Keratinocyte (primary cell): Measurements from ENCODE around the gene GNPTG. TPM values are rescaled to one million over a fixed set of nuclear protein-coding genes. Genes with fewer than 3 reads are reported as not detected.

Experiments used
- DNase-seq: peaks from one replicate; pipeline ENCODE4 v3.0.0-alpha.2; 2011; ENCODE audit warnings: low read depth, missing footprints, low spot score
- FAIRE-seq: peaks from 2 replicates; lab custom pipeline; 2011; peaks lifted over from hg19 to GRCh38; lab: Jason Lieb, UNC
- H2AFZ ChIP-seq: 2 replicates; pipeline ENCODE4 v1.6.0; 2012; ENCODE audit warnings: low read length, control low read depth, inconsistent platforms; ENCODE audit not compliant: control insufficient read depth
- H3K27ac ChIP-seq: 2 replicates; pipeline ENCODE4 v1.5.1; 2011; ENCODE audit warnings: low read length; ENCODE audit not compliant: control insufficient read depth, insufficient read depth
- H3K27me3 ChIP-seq: 3 replicates; pipeline ENCODE4 v1.6.0; 2011; ENCODE audit warnings: low read length; ENCODE audit not compliant: control insufficient read depth, insufficient read depth; ENCODE audit errors: extremely low read depth
- H3K36me3 ChIP-seq, 2 experiments: 2 replicates in 1 of 2; 3 replicates in 1 of 2; pipeline ENCODE4 v1.5.1; 2011; ENCODE audit warnings: low read length in 2 of 2, mild to moderate bottlenecking in 1 of 2; ENCODE audit not compliant: control insufficient read depth in 2 of 2, insufficient read depth in 2 of 2; ENCODE audit errors: extremely low read depth in 1 of 2
- H3K4me1 ChIP-seq: 3 replicates; pipeline ENCODE4 v1.5.1; 2011; ENCODE audit warnings: low read length; ENCODE audit not compliant: control insufficient read depth, insufficient read depth; ENCODE audit errors: extremely low read depth
- H3K4me2 ChIP-seq: 3 replicates; pipeline ENCODE4 v1.6.0; 2011; ENCODE audit warnings: low read depth, low read length; ENCODE audit not compliant: control insufficient read depth, insufficient read depth; ENCODE audit errors: extremely low read depth
- H3K4me3 ChIP-seq, 3 experiments: fragments of 200-600 bp in 1 of 3; sonication (generic) in 1 of 3; 2 replicates in 2 of 3; 3 replicates in 1 of 3; pipeline ENCODE4 v1.5.1; 2011 to 2016; ENCODE audit warnings: low read length in 3 of 3, mild to moderate bottlenecking in 3 of 3, control low read depth in 2 of 3, inconsistent platforms in 1 of 3, low read depth in 1 of 3, mixed read lengths in 1 of 3, mixed run types in 1 of 3, moderate library complexity in 1 of 3; ENCODE audit not compliant: control insufficient read depth in 2 of 3, insufficient read depth in 2 of 3; ENCODE audit errors: extremely low read depth in 1 of 3
- H3K79me2 ChIP-seq: 2 replicates; pipeline ENCODE4 v1.6.0; 2012; ENCODE audit warnings: low read length; ENCODE audit not compliant: control insufficient read depth, insufficient read depth
- H3K9ac ChIP-seq: 3 replicates; pipeline ENCODE4 v1.6.0; 2011; ENCODE audit warnings: low read length; ENCODE audit not compliant: control insufficient read depth, insufficient read depth; ENCODE audit errors: extremely low read depth
- H3K9me1 ChIP-seq: 3 replicates; pipeline ENCODE4 v1.6.0; 2011; ENCODE audit warnings: low read length; ENCODE audit not compliant: control insufficient read depth, insufficient read depth; ENCODE audit errors: extremely low read depth
- H3K9me3 ChIP-seq: 2 replicates; pipeline ENCODE4 v1.5.1; 2012; ENCODE audit warnings: low read depth, low read length; ENCODE audit not compliant: control insufficient read depth
- H4K20me1 ChIP-seq: 3 replicates; pipeline ENCODE4 v1.6.0; 2011; ENCODE audit warnings: low read length; ENCODE audit not compliant: control insufficient read depth, insufficient read depth; ENCODE audit errors: extremely low read depth
- EZH2 ChIP-seq: IDR thresholded peaks from one replicate; pipeline ENCODE4 v1.6.1; 2012; ENCODE audit warnings: inconsistent platforms, mild to moderate bottlenecking, low read length, moderate library complexity
- dilution Hi-C: fragments of 300-500 bp; cut with MboI; formaldehyde crosslinking; loops from one replicate; pipeline ENCODE4 v1.7.0; 2020; ENCODE audit warnings: low sequenced_read_pairs; ENCODE audit not compliant: extremely low pct_ligation_motif_present
- polyA plus RNA-seq, 5 experiments: library from polyadenylated mRNA; depleted of rRNA in 3 of 5; stranded (reverse) in 3 of 5; stranded (forward) in 1 of 5; unstranded in 1 of 5; fragments of >200 nt; gene quantifications; 1 replicate in 1 of 5; 2 replicates in 3 of 5; 3 replicates in 1 of 5; pipeline versions ENCODE4 v1.2.1 to v1.2.3, GENCODE V29; 2011 to 2012; ENCODE audit warnings: missing spikeins in 2 of 5, low read depth in 1 of 5, low replicate concordance in 1 of 5
- TF ChIP-seq, protein P1 (sequence below), 3 experiments: IDR thresholded peaks in 1 of 3; conservative IDR thresholded peaks in 1 of 3; optimal IDR thresholded peaks in 1 of 3; 2 replicates in 2 of 3; 3 replicates in 1 of 3; pipeline versions ENCODE3 to v1.5.1; 2011; ENCODE audit warnings: low read length in 3 of 3, mild to moderate bottlenecking in 3 of 3, moderate library complexity in 2 of 3, control low read depth in 1 of 3, inconsistent platforms in 1 of 3; ENCODE audit not compliant: insufficient read depth in 2 of 3; ENCODE audit errors: extremely low read depth in 1 of 3

GNPTG gene
- polyA plus RNA-seq, 1 donor (not counting 4 experiments of a cell fraction or from before 2014, with no cell fraction given) = 30.9 TPM

DNA sequence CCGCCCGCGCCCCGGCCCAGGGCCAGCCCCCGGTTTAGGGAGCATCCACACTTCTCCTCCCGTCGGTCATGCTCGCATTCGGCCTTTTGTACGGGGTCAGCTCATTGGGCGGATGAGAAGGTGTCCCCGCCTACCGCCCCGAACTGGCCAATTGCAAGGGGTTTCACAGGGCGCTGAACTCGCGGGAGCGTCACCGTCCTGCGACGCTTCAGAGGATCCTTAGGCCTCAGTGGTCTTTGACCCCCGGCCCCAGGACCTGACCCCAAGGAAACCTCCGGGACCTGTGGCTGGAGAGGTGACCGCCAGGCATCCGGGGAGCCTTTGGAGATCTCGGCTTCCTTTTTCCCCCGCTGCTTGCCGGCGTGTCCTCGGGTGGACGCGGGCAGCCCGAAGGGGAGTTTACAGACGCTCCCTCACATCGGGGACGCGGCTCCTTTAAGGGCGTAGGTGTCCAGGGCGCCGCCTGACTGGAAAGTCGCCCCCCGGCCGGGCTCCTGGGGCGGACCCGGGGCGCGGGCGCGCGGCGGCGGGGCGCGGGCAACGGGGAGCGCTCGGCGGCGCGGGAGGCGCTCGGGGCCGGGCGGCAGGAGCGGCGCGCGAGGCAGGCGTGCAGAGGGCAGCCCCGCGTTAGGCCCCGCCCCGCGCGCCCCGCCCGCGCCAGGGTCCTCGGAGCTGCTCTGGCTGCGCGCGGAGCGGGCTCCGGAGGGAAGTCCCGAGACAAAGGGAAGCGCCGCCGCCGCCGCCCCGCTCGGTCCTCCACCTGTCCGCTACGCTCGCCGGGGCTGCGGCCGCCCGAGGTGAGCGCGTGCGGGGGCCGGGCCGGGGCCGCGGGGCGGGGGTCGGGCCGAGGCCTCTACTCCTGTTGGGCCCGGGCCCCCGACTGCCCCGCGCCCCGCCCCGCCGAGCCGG is 42.5 kb upstream of the GNPTG start, which contains the start of gene UBE2I:
Gene UBE2I, plus strand, starts transcription at position 660 of the 909 bp plus-strand sequence. CDS start 4,395 bp downstream, outside the sequence.
- DNase-seq (peak; percentile 84), FAIRE-seq (peak; percentile 58)
- TF ChIP-seq, protein P1, sequence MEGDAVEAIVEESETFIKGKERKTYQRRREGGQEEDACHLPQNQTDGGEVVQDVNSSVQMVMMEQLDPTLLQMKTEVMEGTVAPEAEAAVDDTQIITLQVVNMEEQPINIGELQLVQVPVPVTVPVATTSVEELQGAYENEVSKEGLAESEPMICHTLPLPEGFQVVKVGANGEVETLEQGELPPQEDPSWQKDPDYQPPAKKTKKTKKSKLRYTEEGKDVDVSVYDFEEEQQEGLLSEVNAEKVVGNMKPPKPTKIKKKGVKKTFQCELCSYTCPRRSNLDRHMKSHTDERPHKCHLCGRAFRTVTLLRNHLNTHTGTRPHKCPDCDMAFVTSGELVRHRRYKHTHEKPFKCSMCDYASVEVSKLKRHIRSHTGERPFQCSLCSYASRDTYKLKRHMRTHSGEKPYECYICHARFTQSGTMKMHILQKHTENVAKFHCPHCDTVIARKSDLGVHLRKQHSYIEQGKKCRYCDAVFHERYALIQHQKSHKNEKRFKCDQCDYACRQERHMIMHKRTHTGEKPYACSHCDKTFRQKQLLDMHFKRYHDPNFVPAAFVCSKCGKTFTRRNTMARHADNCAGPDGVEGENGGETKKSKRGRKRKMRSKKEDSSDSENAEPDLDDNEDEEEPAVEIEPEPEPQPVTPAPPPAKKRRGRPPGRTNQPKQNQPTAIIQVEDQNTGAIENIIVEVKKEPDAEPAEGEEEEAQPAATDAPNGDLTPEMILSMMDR (optimal IDR thresholded peaks at IDR 0.05 in 1 of 3, IDR thresholded peaks at IDR 0.05 in 1 of 3, conservative IDR thresholded peaks at IDR 0.05 in 1 of 3; ENCODE audit: extremely low read depth in 1 of 3, insufficient read depth in 2 of 3, low read length in 3 of 3) = no peak
- no peak for TF ChIP-seq EZH2
- Histone ChIP-seq H3K9me1 (no peaks in the 10 kb centered on the region), H3K9ac (peak within 1 kb of the TSS; percentile 100), H4K20me1 (peaks cover 34% of the 10 kb centered on the region), H3K4me1 (peaks cover 16% of the 10 kb centered on the region), H3K27me3 (no peaks in the 10 kb centered on the region), H3K4me3 (peak within 1 kb of the TSS; percentile 79 to 90 (median 89)), H3K9me3 (no peaks in the 10 kb centered on the region), H2AFZ (peak within 1 kb of the TSS; percentile 98), H3K36me3 (peaks cover 4 to 16% of the 10 kb centered on the region in 2 experiments), H3K4me2 (peak within 1 kb of the TSS; percentile 85), H3K79me2 (peaks cover 45% of the 10 kb centered on the region), H3K27ac (peak within 1 kb of the TSS; percentile 99)
- dilution Hi-C loops = no loop called here

DNA sequence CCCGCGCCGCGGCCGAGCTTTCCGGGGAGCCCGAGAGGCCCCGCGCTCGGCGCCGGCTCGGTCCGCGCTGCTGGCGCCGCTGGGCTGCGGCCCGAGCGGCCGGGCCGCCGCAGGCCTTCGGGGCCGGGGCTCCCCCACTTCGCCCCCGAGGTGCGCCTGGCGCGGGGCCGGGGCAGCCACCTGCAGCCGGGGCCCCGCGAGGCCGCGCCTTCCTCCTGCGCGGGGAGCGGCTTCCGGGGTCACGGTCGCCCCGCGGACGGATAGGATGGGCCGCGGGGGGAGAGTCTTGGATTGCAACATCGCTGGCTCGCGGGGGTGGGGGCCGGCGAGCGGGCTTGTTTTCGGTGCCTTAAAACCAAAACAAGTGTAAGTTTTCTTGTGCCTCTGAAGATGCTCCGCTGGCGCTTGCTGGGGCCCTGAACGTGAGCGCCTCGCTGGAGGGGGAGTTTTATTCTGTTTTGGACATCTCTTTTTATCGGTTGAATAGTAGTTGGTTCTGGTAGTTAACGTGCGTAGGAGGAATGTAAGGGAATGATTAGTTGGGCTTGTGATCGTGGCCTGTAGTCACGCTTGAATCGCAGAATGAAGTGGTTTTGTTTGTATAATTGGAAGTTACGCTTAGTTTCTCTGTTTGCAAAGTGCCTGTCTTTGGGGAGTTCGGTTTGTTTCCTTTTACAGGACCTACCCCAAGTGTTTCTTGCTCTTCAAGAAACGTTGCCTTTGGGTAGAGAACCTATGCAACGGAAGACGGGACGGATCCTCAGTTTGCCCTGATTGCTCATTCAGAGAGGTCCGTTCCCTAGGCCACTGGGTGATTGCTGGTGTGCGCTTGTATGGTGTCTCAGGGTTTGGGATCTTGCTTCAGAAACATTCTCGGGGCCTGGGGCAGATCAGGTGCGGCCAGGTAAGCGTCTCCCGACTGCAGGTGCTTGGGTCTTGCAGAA is 41.6 kb upstream of the GNPTG start:
- H3K4me3 ChIP-seq = peak overlapping the region; percentile 79 to 90 (median 89)
- no peak overlapping the region for H2AFZ ChIP-seq
- peak overlapping the region; percentile 72 for H3K27ac ChIP-seq
- dilution Hi-C loops = no loop called here
- no peak for TF ChIP-seq EZH2
- TF ChIP-seq, protein P1 (optimal IDR thresholded peaks at IDR 0.05 in 1 of 3, IDR thresholded peaks at IDR 0.05 in 1 of 3, conservative IDR thresholded peaks at IDR 0.05 in 1 of 3; ENCODE audit: extremely low read depth in 1 of 3, insufficient read depth in 2 of 3, low read length in 3 of 3) = no peak
- H3K36me3 ChIP-seq = peaks cover 12 to 24% of the 10 kb centered on the region in 2 experiments
- peak overlapping the region; percentile 77 for H3K4me2 ChIP-seq
- no peaks in the 10 kb centered on the region for H3K9me1 ChIP-seq
- FAIRE-seq (peak; percentile 44), DNase-seq (no peak)
- H3K27me3 ChIP-seq = no peaks in the 10 kb centered on the region
- peaks cover 16% of the 10 kb centered on the region for H3K4me1 ChIP-seq
- peak overlapping the region; percentile 80 for H3K9ac ChIP-seq
- H3K9me3 ChIP-seq = no peaks in the 10 kb centered on the region
- H4K20me1 ChIP-seq = peaks cover 34% of the 10 kb centered on the region
- H3K79me2 ChIP-seq = peaks cover 54% of the 10 kb centered on the region
